Stimulated activated CD4-positive, alpha-beta T cell treated with anti-CD3 and anti-CD28 coated beads, Interleukin-4, amount 100 ng/mL, for 1 hour (primary cell): ENCODE measurements around the gene RNPS1.
"Not testable (repeated sequence)": the region's sequence is repeated elsewhere in the genome, so short reads cannot be mapped to it uniquely, and the experiment has no call there.

Experiments used
- DNase-seq: peaks from one replicate; pipeline ENCODE4 v3.0.0-alpha.2; 2020

RNPS1 gene

GRCh38 chr16:2282866-2283555 lies 15.1 kb upstream of the RNPS1 start:
- no peak for DNase-seq

- no peak for DNase-seq
Observed at GRCh38 chr16:2282262-2282661, 14.3 kb upstream of the RNPS1 start.

DNA sequence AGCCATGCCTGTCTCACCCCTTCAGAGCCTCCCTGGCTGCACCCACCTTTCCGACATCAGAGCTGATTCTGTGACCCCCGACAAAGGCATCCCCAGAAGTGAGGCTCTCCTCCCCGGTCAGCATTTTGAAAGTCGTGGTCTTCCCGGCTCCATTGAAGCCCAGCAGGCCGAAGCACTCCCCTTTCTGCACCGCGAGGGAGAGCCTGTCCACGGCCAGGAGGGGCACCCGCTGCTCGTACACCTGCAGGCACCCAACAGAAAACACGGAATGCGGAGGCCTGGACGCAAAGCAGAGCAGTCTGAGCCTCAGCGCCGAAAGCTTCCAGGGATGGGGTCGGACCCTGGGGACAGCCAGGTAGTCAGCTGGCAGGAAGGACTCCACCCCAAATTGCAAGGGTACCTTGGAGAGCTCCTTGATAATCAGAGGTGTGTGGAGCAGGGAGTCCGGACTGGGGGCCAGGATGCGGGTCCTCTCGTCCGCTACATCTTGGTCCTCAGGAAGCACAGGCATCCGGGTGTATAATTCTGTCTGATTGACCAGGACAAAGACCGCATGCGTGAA lies 13.1 kb upstream of the RNPS1 start:
- DNase-seq = no peak

GRCh38 chr16:2280461-2280860 lies 12.5 kb upstream of the RNPS1 start:
- DNase-seq = no peak

GRCh38 chr16:2278956-2279800 lies 11.3 kb upstream of the RNPS1 start:
- DNase-seq = no peak

DNA sequence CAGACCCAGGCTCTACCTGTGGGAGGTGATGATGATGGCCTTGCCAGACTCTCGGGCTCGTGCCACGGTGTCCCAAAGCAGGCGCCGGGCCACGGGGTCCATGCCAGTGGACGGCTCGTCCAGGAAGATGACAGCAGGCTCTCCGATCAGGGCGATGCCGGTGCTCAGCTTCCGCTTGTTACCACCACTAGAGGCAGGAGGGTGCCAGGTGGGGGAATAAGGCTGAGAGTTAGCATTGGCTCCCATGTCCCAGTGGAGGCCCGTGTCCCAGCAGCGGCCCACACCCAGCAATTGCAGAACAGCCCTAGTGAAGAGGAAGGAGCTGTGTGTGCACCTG lies 10.3 kb upstream of the RNPS1 start:
- no peak for DNase-seq

GRCh38 chr16:2277466-2278271 lies 9.7 kb upstream of the RNPS1 start:
- no peak for DNase-seq

DNA sequence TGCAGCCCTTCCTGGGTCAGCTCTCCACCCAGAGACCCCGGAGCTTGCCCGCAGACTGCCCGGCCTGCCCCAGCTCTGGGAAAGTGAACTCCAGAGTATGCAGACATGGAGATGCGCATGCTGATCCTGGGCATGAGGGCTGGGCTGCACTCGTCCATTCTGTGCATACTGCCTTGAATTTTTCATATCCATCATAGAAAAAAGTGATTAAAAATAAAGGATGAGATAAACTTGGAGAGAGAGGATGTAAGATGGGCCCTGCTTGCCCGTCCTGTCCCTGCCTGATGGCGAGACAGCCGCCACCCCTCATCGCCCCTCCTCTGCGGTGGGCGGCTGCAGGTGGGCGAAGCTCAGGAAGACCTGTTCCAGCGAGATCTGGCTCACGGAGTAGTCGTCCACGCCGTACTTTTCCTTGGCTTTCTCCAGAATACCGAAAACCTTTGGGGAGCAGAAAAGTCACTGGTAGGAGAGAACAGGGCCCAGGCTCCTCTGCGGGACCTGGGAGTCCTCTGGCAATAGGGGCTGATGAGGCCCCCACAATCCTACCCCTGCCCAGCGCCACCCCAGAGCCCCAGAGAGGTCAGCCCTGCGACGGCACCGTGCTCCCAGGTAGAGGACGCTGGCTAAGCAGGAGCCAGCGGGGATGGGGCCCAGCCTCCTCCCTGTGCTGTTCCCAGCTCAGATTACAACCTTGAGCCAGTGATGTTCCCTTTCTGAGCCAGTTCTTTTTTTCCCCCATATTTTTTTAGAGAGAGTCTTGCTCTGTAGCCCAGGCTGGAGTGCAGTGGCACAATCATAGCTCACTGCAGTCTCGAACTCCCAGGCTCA lies 8.7 kb upstream of the RNPS1 start:
- DNase-seq = no peak

DNA sequence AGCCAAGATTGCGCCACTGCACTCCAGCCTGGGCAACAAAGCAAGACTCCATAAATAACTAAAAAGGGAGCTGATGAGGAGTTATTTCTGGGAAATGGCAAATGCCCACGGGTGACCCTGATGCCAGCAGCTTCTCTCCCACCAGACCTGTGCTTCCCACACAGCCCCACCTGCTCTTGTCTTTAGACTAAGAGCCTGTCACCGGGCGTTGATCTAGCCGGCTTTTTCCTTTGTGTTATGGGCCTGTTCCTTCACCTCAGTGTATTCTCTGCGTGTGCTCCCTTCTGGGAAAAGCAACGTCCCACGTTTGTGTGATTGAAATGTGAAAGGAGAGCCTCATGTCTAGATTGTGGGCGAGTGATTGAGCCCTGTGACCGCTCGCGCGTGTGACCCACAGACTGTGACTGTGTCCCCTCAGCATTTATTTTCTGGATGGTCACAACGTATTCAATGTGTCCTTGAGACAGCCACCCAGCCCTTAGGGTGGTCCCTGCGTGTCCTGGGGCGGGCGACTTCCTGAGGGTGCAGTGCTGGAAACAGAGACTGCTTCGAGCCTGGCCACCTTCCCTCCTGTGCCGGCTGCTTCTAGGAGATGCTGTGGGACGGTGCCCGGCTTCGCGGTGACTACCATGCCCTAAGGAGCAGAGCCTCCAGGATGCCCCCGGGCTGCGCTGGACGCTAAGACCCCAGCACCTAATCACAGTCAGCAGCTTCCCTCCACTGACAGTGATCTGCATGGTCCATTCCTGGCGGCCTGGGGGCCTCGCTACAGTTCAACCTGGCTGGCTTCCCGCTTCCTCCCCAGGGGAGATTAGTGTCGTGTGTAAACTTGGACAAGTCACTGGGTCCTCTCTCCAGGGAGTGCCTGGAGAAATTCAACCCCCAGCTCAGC lies 7.8 kb upstream of the RNPS1 start:
- DNase-seq = no peak

GRCh38 chr16:2273931-2274330 lies 6.0 kb upstream of the RNPS1 start:
- no peak for DNase-seq

- DNase-seq = no peak
Observed at GRCh38 chr16:2273484-2273883, 5.6 kb upstream of the RNPS1 start.

- no peak for DNase-seq
Observed at GRCh38 chr16:2271848-2272461, 4.0 kb upstream of the RNPS1 start.

GRCh38 chr16:2270588-2271470 lies 2.9 kb upstream of the RNPS1 start:
- no peak for DNase-seq

DNA sequence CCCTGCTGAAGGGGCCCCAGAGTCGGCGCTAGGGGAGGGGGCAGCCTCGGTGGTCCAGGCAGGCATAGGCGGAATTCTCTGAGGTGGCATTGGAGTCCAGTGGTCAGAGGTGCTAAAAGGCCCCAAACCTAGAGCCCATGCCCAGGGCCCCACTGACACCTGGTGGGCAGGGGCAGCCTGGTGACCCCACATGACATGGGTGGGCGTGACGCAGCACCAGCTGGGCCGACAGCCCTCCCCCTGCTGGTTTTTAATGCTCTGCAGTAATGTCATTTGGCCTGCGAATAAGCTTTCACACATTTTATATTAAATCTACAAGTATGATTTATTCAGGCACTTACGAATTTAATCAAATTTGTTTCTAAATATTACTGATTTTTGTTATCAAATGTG lies 2.1 kb upstream of the RNPS1 start:
- DNase-seq = no peak

DNA sequence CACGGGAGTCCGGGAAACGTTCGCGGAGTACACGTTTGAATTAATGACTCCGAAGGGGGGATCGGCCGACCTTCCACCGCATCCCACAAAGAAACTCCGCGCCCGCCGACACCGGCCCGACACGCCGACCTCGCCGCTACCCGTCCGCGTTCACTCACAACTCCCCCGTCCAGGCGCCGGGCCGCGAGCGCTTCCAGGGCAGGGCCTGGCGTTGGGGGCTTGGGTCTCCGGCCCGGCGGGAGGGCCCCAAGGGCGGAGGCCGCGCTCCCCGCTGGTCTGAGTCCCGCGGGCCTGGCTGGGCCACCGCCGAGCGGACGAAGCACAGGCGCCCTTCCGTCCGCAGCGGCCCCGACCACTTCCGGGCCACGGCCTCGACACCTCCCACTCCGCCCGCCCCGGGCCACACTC lies 417 bp downstream of the RNPS1 start:
- DNase-seq = not testable (repeated sequence)

DNA sequence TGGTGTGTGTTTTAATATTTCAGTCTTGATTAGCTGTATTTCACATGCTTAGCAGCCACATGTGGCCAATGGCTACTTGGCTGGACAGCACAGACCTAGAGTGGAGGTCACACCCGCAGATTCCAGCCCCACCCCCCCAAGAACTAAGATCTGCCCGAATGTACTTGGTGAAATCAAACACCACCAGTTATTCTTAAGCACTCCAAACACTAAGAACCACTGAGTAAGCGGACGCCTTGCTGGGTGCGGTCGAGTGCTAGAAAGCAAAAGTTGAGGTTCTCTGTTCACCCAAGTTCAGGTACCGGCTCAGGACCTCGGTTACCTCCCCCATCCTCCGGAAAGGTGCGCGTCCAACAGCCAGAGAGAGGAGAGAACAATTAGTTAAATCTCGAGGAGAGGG lies 1.0 kb downstream of the RNPS1 start:
- DNase-seq = peak; percentile 20

GRCh38 chr16:2263026-2263425 lies 4.9 kb downstream of the RNPS1 start:
- DNase-seq = not testable (repeated sequence)

- DNase-seq = no peak
Observed at GRCh38 chr16:2260250-2260649, 7.7 kb downstream of the RNPS1 start.

DNA sequence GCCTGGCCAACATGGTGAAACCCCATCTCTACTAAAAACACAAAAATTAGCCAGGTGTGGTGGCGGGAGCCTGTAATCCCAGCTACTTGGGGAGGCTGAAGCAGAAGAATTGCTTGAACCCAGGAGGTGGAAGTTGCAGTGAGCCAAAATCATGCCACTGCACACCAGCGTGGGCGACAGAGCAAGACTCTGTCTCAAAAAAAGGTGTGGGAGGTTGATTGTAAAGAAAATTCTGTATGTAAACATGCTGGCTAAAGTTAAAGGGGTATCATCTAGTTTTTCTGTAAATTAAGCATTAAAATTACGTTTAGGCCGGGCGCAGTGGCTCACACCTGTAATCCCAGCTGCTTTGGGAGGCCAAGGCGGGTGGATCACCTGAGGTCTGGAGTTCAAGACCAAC lies 9.4 kb downstream of the RNPS1 start:
- DNase-seq = not testable (repeated sequence)

DNA sequence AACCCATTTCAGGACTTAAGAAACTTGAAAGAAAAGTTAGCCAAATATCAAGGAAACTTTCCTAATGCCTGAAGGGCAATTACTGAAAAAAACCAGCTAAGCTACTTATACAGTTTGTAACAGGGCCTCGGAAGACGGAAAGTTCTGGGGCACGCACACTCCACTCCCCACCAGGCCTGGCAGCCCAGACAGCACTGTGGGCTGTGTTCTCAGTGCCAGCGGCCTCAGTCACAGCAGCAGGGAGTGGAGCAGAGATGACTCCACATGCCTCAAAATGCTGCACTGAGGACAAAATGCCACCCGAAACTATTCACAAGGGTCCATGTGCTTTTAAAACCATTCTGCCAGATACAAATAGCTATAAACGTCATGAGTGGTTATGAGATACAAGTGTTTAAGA lies 10.2 kb downstream of the RNPS1 start:
- DNase-seq = no peak
